HG03469 (cell line): ENCODE measurements around the gene FATE1.

Experiments used
- ATAC-seq: cut with Tn5 transposase; IDR thresholded peaks from one replicate; pipeline ENCODE4 v1.9.1; 2021; ENCODE audit warnings: mild to moderate bottlenecking, moderate library complexity, moderate number of reproducible peaks; ENCODE audit not compliant: unreplicated experiment

The FATE1 gene

GRCh38 chrX:151742311-151742710 lies 26.5 kb downstream of the FATE1 start:
- no peak for ATAC-seq

- no peak for ATAC-seq
Observed at GRCh38 chrX:151743651-151744470, 28.0 kb downstream of the FATE1 start.

DNA sequence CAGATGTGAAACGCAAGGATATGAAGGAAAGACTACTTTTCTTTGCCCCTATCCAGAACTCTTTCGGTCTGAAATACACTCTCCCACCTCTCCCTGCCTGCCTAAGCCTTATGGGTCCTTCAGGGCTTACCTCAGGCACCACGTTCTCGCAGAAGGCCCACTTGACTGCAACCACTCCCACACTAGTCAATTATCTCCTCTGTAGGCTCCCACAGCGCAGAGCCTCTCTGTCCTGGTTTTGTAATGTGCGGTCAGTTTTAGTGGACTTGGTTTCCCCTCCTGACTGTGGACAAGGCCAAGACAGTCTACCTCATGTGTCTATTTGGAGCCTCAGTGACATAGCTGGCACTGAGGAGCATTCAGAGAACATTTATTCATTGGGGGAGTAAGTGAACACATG lies 29.8 kb downstream of the FATE1 start:
- no peak for ATAC-seq

- ATAC-seq, result no peak
Observed at GRCh38 chrX:151746502-151746901, 30.7 kb downstream of the FATE1 start.

DNA sequence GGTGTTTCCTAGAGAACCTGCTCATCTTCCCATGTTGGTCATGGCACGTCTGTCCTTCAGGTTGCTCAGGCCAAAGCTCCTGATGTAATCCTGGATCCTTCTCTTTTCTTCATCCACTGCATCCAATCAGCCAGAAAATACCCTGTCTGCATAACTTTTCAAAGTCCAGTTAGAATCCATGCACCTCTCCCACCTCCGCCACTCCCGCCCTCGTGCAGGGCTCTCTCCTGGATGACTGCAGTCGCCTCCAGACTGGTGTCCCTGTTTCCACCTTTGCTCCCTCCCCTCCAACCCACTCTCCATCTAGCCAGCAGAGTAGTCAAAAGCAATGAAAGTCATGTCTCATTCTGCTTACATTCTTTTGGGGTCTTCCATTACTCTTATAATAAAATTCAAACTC lies 34.7 kb downstream of the FATE1 start:
- ATAC-seq, result no peak

DNA sequence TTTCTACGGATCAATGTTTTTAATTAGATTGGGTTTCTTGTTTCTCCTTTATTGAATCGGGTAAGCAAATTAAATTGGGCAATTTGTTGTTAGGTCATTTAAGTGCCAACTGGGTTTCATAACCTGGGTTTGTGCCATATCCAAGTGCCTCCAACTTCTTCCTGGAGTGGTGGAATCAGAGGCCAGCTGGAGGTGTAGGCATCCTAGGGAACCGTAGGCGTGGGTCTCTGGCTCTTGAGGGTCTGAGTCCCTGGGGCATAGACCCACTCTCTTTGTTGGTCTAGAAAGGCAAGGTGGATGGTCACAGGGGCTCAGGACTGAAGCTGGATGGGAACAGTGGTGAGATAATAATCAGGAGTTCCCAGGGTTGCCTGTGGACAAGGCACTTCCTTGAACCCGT lies 37.0 kb downstream of the FATE1 start:
- ATAC-seq, result no peak

DNA sequence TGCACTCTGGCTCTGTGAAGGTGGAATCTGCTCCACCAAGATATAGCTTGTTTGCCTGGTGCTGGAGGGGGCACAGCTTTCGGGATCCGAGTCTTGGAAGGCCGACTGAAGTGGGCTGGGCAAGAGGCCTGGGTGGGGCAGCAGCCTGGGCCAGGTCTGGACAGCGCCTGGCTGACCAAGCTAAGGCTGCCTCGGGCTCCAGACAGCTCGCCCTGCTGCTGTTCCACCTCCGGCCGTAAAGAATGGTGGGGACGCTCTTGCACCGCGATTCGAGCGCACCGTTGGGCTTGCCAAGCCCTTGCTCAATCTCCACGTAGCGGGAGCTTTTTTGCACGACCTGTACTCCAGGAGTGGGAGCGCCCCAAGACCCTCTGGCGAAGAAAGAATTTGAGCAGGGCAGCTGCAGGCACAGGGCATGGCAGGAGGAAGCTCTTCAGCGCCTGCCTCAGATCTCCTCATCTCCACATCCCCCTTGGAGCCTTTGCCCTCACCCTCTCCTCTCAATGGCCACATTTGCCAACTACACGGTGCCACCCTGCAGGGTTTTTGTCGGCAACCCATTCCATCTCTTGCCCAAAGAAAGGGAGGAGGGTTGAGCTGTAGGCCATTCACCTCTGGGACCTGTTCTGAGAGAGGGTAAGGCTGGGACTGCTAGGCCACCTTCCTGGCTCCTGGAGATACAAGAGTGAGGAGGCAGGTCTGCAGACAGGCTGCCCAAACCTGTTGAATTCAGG lies 37.6 kb downstream of the FATE1 start:
- ATAC-seq, result no peak

- no peak for ATAC-seq
Observed at GRCh38 chrX:151754047-151754429, 38.2 kb downstream of the FATE1 start.

DNA sequence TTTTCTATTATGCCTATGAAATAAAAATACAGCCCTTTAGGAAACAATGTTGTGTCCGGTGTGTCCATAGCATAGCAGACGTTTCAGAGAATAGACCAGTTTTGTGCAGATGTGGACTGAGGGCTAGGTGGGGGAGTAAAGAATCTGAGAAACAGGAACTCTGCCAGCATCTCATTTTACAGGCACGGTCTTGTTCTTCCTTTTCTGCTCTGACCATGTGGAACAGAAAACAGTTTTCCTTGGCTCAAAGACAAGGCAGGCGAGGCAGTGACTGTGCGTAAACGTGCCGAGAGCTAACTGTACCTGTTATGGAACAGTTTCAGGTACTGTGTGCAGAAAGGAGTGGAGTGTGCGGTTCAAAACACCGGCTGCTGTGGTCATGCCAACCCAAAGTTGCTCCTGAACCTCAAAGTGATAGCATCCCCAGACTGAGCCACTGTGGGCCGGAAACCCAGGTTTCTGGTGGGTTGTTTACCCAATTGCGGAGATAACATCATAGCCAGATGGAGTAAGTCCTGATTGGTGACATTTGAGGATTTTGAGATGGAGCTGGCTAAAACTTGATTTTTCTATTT lies 38.9 kb downstream of the FATE1 start:
- no peak for ATAC-seq

- ATAC-seq, result no peak
Observed at GRCh38 chrX:151759041-151759708, 43.3 kb downstream of the FATE1 start.

DNA sequence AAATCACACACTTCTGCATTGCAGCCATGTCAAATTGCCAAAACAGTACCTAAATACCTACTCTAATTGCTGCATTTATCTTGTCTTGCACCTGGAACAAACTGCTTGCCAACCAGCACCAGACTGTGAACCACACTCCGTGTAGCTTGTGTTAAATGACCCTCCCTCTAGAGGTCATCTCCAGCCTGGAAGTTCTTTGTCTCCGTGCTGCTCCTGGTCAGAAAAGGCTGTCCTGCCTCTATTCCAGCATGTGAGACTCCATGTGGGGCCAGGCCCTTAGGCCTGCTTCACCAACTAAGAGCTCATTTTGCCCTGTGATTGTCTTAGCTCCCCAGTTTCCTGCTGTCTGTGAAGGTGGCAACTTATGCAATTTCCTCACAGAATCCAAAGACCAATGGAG lies 47.0 kb downstream of the FATE1 start:
- no peak for ATAC-seq

- no peak for ATAC-seq
Observed at GRCh38 chrX:151763711-151764110, 47.9 kb downstream of the FATE1 start.

DNA sequence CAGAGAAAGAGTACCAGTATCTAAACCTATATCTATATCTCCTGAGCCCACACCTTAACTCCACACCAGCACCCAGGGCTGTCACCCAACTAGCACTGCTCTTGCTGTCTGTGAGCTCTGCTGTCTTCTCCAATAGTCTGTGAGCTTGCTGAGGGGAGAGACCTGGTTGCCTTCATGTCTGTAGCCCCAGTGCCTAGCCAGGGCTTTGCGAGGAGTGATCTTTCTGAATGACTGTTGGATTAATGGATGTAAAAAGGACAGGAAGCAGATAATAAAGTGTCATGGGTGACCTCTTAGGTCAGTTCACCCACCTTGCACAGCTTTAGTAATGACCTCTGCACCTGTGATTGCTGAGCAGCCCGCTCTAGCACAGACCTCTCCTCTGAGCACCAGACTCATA lies 49.2 kb downstream of the FATE1 start:
- ATAC-seq, result no peak

DNA sequence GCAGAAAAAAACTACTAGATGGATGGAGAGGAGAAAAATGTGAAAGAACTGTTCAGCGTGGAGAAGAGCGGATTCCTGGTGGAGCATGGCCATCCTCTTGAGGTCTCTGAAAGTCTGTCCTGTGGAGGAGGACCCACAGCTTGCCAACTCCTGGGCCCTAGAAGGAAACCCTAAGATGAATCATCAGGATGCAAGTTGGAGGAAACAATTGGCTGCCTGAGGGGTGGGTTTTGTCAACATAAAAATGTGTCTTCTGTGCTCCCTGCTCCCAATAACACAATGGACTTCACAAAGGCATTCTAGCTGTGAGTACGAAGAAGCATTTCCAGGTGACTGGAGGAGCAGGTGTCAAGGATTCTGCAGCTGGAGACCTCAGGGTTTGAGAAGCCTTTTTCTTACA lies 55.9 kb downstream of the FATE1 start:
- no peak for ATAC-seq
